ENCODE measurements around the gene FLNB.
"Not testable (repeated sequence)": the region's sequence is repeated elsewhere in the genome, so short reads cannot be mapped to it uniquely, and the experiment has no call there.

FLNB gene

GRCh38 chr3:58051658-58052261 lies 43.5 kb downstream of the FLNB start:
- not testable (repeated sequence) for FAIRE-seq; DNase-seq (ENCODE audit: low spot score)

DNA sequence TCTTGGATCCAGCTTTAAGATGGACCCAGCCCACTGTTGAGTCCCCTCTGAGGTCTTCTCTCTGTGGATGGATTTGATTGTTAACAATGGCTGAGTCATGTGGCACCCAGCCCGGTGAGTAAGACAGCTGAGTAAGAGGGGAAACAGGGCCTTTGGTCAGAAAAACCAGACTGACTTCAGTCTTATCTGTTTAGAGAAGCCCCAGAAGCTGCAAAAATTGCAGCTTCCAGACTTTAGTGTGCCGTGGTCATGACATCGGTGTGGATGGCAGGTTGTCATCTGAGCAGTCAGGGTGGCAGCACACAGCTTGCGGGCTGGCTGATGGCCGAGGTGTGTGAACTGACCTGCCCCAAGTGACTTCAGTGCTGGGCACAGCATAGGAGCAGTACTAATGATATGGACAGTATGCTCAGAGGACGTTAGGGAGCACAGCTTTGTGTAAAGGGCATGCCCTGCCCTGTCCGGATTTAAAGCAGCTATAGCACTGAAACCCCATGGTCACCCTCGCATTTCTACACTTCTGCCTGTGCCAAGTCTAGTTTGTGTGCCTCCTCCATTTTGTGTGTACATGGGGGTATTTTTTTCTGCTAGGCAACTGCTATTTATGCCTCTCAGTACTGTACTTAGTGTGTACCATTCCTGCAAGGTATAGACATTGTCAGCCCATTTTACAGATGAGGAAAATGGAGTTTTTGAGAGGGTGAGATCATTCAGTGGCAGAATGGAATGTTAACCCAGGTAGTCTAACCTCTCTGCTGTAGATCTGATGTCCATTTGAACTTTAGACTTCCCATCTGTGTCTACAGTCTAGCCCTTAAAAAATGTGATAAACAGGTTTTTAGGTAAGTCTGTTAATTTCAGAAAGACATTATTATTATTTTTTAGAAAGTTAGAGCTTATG lies 44.4 kb downstream of the FLNB start:
- peak; percentile 37 for FAIRE-seq
- DNase-seq (ENCODE audit: low spot score) = peak; percentile 79

DNA sequence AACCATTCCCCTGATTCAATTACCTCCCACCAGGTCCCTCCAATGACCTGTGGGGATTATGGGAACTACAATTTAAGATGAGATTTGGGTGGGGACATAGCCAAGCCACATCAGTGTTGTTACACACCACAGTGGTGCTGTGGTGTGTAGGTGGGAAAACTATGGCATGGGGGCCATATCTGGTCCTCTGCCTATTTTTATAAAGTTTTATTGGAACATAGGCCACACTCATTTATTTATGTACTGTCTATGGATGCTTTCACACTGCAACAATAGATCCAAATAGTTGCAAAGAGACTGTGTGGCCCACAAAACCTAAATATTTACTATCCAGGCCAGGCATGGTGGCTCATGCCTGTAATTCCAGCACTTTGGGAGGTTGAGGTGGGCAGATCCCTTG lies 46.4 kb downstream of the FLNB start:
- no peak for DNase-seq (ENCODE audit: low spot score)
- no peak for FAIRE-seq

DNA sequence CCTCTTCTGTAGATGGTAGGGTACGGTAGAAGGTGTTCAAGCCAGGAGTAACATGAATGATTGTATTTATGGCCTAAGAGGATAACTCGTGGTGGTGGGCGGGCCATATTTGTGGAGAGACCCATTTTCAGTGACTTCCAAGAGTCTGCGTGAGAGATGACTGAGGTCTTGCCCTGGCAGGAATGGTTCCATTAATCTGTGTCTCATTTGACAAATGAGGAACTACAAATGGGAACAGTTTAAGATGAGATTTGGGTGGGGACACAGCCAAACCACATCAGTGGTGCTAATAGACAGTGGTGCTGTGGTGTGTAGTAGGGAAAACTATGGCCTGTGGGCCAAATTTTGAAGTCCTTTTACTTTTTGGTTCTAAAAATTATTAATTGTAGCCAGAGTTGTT lies 47.1 kb downstream of the FLNB start:
- DNase-seq (ENCODE audit: low spot score) (no peak), FAIRE-seq (no peak)

DNA sequence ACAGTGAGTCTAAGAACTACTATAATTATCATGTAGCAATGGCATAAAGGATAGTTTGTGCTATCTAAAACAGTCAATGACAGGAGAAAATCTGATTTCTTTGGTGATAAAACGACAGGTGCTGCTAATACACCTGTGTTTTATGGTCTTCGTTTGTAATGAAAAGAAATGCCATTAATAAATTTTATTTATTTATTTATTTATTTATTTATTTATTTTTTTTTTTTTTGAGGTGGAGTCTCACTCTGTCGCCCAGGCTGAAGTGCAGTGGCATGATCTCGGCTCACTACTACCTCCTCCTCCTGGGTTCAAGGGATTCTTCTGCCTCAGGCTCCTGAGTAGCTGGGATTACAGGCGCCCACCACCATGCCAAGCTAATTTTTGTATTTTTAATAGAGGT lies 47.7 kb downstream of the FLNB start:
- not testable (repeated sequence) for DNase-seq (ENCODE audit: low spot score); FAIRE-seq

DNA sequence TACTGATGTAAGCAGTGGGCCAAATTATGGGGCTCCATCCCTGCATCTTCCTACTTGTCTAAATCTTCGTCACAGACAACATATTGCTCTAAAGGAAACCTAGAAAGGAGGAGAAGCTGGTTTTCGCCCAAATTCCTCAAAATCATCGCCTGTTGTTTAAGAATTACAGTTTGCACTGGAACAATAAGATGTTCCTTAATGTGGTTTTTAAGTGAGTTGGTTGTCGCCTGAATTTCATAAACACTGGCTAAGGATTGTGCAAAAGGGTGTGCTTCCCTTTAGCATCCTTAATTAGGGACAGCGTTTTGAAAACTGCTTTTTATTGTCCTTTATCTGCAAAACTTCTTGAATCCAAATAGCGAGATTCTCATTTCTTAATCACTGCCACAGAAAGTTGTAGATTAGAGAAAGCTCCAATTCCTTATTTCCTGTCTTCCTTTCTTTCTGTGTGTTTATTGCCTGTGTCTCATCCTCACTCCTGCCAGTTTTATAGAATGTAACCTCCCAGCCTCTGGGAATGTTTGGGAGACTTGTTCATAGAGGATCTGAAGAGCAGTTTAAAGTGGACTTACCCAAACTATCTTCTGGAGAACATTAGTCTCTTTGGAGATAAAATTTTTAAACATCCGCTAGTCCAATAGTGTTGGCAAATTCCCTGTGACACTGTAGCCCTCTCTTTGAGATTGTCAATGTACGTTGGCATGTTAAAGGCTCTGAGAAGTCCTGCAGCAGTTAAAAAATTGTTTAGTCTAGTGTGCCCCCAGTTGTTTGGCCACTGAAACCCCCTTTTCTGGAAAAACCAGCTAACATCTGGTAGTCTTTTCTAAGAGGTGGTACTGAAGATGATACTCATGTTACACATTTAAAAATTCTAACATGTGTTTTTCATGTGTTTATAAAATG lies 50.4 kb downstream of the FLNB start:
- FAIRE-seq = no peak
- DNase-seq (ENCODE audit: low spot score) = no peak

DNA sequence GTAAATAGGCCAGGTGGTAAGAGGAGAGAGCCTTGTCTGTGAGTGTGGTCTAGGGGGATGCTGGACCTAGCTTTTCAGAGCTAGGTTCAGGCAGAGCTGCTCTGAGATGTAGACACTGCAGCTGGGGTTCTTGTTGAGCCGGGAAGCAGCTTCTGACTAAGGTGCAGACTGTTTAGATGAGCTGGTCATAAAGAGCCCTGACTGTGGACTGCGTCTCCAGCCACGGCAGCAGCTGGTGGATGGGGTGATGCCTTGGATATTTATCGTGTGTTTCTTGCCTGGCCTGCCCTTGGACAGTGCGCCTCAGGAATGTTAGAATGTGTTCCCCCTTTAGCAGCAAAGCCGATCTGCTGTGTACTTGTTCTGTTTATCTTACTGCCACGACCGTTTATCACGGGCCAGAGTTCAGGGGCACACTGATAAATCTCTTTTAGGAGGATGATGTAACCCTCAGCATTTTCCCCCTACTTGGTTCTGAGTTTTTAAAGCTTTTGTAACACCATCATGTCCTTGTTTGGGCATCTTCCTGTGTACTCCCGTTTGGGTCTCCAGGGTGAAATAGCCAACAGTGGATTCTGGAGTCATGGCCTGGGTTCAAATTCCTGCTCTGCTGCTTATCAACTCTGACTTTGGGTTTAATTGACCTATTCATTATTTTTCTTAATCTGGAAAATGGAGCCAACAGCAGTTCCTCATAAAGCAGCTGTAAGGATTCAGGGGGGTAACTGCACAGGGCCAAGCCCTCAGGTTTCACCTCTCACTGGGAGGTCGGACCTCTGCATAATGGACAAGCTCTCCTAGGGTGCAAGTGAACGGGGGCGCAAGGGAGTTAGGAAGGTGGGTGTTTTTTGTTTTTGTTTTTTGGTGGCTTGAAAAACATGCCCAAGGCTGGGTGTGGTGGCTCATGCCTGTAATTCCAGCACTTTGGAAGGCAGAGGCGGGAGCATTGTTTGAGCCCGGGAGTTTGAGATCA lies 51.4 kb downstream of the FLNB start:
- no peak for FAIRE-seq
- no peak for DNase-seq (ENCODE audit: low spot score)

DNA sequence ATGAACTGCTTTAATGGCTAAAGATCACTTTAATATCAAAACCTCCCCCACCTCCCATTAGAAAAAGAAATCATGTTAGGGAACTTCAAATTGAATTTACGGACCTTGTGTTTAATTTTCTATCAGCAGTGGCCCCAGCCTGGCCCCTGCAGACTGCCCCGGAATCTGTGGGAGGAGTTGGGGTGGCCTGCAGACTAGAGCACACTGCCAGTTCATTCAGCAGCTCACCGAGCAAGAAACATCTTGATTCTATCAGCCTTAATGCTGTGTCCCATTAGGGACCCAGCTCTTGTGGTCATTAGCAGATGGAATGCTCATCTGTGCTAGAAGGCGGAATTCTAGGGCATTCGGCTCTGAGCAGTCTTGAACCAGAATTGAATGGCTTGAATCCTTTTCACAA lies 54.2 kb downstream of the FLNB start:
- FAIRE-seq = no peak

DNA sequence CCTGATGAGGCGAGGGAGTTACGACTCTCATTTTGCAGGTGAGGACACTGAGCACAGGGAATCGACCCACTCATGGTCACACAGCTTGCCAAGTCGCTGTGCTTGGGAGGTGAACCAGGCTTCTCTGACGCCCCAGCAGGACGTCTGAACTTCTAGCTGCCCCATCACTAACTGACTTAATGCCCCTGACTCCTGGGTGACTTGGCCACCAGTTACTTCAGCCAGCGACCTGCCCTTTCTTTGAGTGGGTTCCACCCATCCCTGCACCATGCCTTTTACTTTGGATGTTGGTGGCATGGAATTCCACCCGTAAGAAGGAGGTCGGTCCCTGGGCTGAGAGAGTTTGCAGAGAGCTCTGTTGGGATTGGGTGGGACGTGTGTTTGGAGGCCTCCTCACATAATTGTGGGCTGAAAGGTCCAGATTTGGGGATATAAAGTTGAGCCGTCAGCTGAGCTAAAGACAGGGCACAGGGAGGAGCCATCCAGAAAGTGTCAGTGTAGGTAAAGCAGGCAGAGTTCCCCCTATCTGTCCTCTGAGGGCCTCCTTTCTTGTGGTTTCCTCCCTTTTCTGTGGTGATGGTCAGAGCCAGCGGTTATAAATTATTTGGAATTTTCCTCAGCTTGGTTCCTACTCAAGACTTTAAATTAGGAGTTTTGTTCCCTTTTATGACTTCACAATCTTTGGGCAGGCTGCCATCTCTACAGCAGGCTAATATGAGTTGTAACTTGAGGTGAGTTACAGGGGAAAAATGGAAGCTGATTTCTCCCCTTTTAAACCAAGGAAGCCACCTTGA lies 55.0 kb downstream of the FLNB start:
- FAIRE-seq (no peak), DNase-seq (ENCODE audit: low spot score) (peak; percentile 58)

More for the DNA sequence above, 54.2 kb downstream of the FLNB start:
- DNase-seq (ENCODE audit: low spot score) = no peak

DNA sequence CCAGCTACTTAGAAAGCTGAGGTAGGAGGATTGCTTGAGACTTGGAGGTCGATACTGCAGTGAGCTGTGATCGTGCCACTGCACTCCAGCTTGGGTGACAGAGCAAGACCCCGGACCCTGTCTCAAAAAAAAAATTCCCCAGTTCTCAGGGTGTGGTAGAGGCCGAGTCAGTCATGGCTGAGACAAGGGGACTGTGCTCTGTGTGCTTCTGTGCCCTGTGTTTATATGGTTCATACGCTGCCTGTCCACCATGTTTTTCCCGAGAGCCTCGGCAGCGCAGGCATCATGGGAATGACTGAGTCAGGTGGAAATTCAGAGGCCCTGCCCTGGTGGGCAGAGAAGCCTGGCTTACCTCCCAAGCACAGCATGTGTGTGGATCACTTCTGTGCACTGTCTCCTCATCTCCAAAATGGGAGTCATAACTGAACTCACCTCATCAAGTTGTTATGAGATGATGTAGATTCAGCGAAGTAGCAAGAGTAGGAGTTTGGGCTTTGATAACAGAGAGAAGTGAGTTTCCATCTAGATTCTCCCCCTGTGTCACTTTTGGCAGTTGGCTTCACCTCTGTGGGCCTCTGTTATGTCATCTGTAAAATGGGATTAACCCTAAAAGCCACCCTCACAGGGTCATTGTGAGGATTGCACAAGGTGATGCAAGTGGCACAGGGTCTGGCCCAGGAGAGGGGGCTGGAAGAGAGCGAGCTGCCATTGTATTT lies 56.9 kb downstream of the FLNB start:
- FAIRE-seq (no peak), DNase-seq (ENCODE audit: low spot score) (no peak)

DNA sequence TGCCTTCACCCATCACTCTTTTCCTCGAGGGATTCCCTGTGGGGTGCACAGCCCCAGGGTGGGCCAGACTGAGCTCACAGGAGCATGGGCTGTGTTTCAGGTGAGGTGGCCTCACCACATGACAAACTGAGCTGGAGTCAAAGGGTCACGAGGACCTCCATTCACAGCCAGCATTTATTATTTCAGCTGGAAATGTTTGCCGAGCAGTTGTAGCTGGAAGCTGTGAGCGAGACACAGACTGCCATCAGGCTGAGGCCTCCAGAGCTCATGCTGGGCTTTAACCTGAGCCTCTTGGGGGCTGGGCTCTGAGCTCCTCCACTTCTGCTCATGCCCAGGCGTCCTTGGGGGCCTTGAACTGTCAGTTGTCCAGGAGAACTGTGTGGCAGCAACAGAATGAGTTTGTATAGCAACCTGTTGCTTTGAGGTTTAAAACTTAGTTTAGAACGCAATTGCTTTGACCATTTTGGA lies 57.5 kb downstream of the FLNB start:
- FAIRE-seq = no peak
- no peak for DNase-seq (ENCODE audit: low spot score)

- no peak for FAIRE-seq
- no peak for DNase-seq (ENCODE audit: low spot score)
These were observed 58.6 kb downstream of the FLNB start for GRCh38 chr3:58066842-58067241.

- no peak for DNase-seq (ENCODE audit: low spot score)
- no peak for FAIRE-seq
These were observed 60.0 kb downstream of the FLNB start for GRCh38 chr3:58068122-58068809.

GRCh38 chr3:58071480-58071971 lies 63.3 kb downstream of the FLNB start:
- no peak for DNase-seq (ENCODE audit: low spot score)
- FAIRE-seq = no peak

DNA sequence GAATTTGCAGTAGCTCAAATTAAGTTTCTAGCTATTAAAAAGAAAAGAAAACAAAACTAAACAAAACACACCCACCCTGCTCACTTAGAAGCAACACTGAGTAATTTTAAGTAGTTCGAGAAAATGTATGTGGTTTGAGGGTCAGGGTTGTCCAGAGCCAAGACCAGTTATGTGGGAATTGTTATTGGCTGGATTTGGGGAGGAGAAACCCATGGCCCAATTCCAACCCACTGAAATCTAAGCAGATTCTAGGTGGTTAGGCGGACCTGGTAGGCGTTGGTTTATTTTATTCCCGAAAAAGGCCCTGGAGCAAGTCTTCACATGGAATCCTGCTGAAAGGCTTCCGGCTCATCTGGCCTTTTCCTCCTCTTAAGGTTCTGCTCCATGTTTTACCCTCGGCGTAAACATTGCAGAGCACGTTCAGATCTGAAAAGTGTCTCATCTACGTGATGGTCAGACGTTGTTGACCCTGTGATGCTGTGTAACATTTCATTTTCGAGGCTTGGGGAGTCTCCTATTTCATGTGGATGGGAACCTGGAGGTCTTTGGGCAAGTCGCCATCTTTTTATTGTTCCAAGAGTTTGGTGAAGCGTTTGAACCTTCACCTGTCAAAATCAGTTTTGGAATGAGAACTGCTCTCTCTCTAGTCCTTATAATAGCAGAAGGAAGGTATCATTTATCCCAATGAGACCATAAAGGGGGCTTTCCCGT lies 64.0 kb downstream of the FLNB start:
- FAIRE-seq (no peak), DNase-seq (ENCODE audit: low spot score) (no peak)

GRCh38 chr3:58072763-58073130 lies 64.5 kb downstream of the FLNB start:
- FAIRE-seq (no peak), DNase-seq (ENCODE audit: low spot score) (no peak)

DNA sequence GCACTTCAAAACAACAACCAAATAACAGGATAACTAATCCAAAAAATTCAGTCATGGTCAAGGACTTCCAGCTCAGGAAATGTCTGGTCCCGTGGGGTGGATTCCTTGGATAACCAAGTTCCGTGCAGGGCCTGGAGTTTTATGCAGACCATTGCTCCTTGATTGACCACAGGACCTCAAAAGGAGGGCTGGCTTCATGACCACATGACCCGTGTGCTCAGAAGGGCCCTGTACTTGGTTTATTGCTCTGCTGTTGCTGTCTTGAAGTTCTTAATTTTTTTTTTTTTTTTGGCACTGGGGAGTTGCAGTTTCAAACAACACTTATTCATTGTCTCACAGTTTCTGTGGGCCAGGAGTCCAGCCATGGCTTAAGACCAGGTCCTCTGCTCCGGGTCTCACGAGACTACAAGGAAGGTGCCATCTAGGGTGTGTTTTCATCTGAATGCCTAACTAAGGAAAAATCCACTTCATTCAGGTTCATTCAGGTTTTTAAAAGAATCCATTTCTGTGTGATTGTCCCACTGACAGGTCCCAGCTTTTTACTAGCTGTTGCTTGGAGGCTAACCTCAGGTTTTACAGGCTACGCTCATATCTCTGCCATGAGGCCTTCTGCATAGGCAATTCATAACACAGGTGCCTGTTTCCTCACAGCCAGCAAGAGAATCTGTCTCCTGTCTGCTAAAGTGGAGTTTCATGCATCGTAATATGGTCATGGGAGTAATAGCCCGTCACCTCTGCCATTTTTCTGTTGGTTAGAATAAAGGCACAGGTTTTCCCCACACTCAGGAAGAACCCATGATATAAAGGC lies 65.3 kb downstream of the FLNB start:
- FAIRE-seq (no peak), DNase-seq (ENCODE audit: low spot score) (no peak)
